ENCODE measurements around the gene C16orf90.

DNA sequence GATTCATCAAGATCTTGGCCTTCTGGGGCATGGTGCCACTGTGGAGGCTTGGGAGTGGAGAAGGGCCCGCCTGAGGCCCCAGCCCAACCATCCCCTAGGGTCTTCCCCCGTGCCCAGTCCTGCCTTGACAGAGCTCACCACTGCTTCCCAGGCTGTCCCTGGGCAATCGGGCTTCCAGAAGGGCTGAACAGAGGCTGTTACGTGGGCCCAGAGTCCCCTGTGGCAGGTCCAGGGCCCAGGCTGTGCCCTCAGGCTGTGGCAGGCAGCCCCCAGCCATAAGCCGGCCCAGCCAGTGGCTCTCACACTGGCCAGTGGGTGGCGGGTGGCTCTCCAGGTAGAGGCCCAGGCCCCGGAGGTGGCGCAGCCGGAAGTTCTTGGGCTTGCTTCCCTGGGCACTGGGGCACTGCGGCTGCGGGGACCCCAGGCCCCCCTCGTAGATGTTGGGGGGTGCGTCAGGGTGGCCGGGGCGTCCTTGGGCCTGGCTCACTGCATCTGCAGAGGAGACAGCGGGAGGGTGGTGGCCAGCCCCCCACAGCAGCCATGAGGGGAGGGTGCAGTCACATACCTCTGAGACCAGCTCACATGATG lies 809 bp downstream of the C16orf90 start:
- TF ChIP-seq CTCF (IDR thresholded peaks at IDR 0.05) (no peak), POLR2A (IDR thresholded peaks at IDR 0.05) (no peak)
